OCI-LY1 (cell line): ENCODE results near the gene TFPI.

ENCODE experiments used
- EZH2 ChIP-seq: fragments of 200-600 bp; sonication (generic), shearing (Covaris generic); IDR thresholded peaks from 2 replicates; pipeline ENCODE4 v1.8.0; 2017; ENCODE audit warnings: borderline replicate concordance, mixed run types, mild to moderate bottlenecking, antibody characterized with exemption, low read length, moderate library complexity, mixed read lengths
- TF ChIP-seq, protein P1 (sequence below): fragments of 200-600 bp; sonication (generic), shearing (Covaris generic); IDR thresholded peaks from 2 replicates; pipeline ENCODE4 v1.5.1; 2017; ENCODE audit warnings: mild to moderate bottlenecking, antibody characterized with exemption, low read length, moderate library complexity, mixed read lengths

DNA sequence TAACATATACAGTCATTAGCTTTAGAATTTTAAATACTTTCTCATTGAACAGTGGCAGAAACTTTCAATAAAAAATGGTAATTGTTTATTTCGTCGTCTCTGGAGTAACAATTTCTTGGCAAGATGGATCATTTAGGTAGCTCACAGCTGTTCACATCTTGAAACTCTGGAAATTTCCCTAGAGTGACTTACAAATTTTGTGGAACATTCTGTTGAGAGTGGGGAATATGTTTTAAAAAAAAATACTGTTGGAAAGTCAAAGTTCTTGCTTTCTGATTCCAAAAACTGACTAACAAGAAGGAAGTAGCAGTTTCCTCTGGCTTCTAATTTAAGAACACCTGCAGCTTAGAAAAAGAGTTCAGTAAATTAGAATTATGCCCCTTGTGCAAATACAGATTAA is 95.0 kb downstream of the TFPI start:
- TF ChIP-seq, protein P1, sequence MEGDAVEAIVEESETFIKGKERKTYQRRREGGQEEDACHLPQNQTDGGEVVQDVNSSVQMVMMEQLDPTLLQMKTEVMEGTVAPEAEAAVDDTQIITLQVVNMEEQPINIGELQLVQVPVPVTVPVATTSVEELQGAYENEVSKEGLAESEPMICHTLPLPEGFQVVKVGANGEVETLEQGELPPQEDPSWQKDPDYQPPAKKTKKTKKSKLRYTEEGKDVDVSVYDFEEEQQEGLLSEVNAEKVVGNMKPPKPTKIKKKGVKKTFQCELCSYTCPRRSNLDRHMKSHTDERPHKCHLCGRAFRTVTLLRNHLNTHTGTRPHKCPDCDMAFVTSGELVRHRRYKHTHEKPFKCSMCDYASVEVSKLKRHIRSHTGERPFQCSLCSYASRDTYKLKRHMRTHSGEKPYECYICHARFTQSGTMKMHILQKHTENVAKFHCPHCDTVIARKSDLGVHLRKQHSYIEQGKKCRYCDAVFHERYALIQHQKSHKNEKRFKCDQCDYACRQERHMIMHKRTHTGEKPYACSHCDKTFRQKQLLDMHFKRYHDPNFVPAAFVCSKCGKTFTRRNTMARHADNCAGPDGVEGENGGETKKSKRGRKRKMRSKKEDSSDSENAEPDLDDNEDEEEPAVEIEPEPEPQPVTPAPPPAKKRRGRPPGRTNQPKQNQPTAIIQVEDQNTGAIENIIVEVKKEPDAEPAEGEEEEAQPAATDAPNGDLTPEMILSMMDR = no peak
- no peak for TF ChIP-seq EZH2
